Measurements from ENCODE around the gene TMEM87B. TPM values are rescaled to one million over a fixed set of nuclear protein-coding genes. Genes with fewer than 3 reads are reported as not detected.

TMEM87B gene
- total and polyA plus RNA-seq, 2 of the 8 experiments (the other 6 are each of a cell fraction or from before 2014, with no cell fraction given): 7.2 to 9.0 TPM

DNA sequence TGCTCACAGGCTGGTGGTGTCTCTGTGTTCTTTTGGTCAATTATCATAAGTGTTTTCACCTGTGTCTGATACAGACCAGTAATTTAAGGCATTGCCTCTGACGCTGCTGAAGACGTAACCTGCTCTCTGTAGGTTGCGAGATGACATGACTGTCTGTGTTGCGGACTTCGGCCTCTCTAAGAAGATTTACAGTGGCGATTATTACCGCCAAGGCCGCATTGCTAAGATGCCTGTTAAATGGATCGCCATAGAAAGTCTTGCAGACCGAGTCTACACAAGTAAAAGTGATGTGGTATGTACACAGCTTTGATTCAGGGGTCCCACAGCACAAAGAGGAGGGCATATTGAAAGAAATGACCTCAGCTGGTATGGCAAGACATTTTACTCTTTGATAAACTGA lies 33.8 kb upstream of the TMEM87B start:
- no peak overlapping the region for H4K91ac ChIP-seq (replicated peaks; ENCODE audit: insufficient read length, low read length)
- H4K8ac ChIP-seq (ENCODE audit: extremely low read depth, insufficient read depth, low read length): no peak overlapping the region
- H4K20me1 ChIP-seq (replicated peaks in 1 of 2; ENCODE audit: control insufficient read depth in 1 of 2, insufficient read depth in 2 of 2, low read length in 2 of 2): no peaks in the 10 kb centered on the region
- ChIA-PET POLR2A (ENCODE audit: partially characterized antibody) (no interaction called here), CTCF (ENCODE audit: partially characterized antibody) (interaction anchor here (0.9 to 3.4 kb wide), 6 partner anchors 10 to 120 kb away, joined by 5 to 28 read pairs (median 8); no protein-coding TSS in a partner anchor)
- TF ChIP-seq CHD2 (IDR thresholded peaks at IDR 0.05; ENCODE audit: low read length) (no peak), CTCF (IDR thresholded peaks at IDR 0.05; ENCODE audit: control extremely low read depth in 1 of 3, insufficient read depth in 1 of 3, low read depth in 1 of 3, low read length in 3 of 3) (no peak), PHF8 (conservative IDR thresholded peaks at IDR 0.05; ENCODE audit: low read depth, low read length) (no peak), E2F6 (IDR thresholded peaks at IDR 0.05) (no peak)
- H3K4me3 ChIP-seq (ENCODE audit: extremely low read depth in 1 of 4, insufficient read depth in 2 of 4, low read depth in 3 of 4, low read length in 4 of 4): no peak overlapping the region
- no peak overlapping the region for H4K5ac ChIP-seq (ENCODE audit: insufficient read length, low read depth, low read length)
- no peaks in the 10 kb centered on the region for H3K36me3 ChIP-seq (ENCODE audit: control insufficient read depth in 2 of 4, insufficient read depth in 4 of 4, low read length in 3 of 4)
- no peaks in the 10 kb centered on the region for H3K27me3 ChIP-seq (replicated peaks in 1 of 4; ENCODE audit: control insufficient read depth in 3 of 4, extremely low read depth in 1 of 4, insufficient read depth in 3 of 4, low read length in 3 of 4)
- no peak overlapping the region for H2AFZ ChIP-seq (ENCODE audit: low read length)
- H2BK15ac ChIP-seq (ENCODE audit: low read length): no peak overlapping the region
- H2BK12ac ChIP-seq (ENCODE audit: low read depth, low read length): no peak overlapping the region
- H3K79me2 ChIP-seq (ENCODE audit: control insufficient read depth in 1 of 2, insufficient read depth in 2 of 2, low read length in 2 of 2): no peaks in the 10 kb centered on the region
- no peaks in the 10 kb centered on the region for H3K79me1 ChIP-seq (ENCODE audit: low read depth, low read length)
- no peak overlapping the region for H2BK120ac ChIP-seq (replicated peaks; ENCODE audit: low read depth, low read length)
- no peak for FAIRE-seq
- no peak overlapping the region for H3K27ac ChIP-seq (ENCODE audit: low read depth, low read length)
- H3K9me3 ChIP-seq (ENCODE audit: insufficient read depth in 2 of 2, low read depth in 1 of 2, low read length in 1 of 2): no peaks in the 10 kb centered on the region
- no peak overlapping the region for H2BK20ac ChIP-seq (ENCODE audit: low read length)
- H3K23ac ChIP-seq (ENCODE audit: insufficient read length): no peak overlapping the region
- no peaks in the 10 kb centered on the region for H3K23me2 ChIP-seq (ENCODE audit: low read depth, low read length)
- no peak overlapping the region for H3K14ac ChIP-seq (ENCODE audit: insufficient read length)
- peak in 1 of 2 experiments; percentile 30 for DNase-seq (ENCODE audit: low read depth in 1 of 2, low spot score in 2 of 2)
- 83% methylated on average over 10 of the region's 10 CpGs; no CpG with 5 or more reads in 1 of the 2 experiments for WGBS, 2 experiments (ENCODE audit: extremely low coverage in 1 of 2, insufficient coverage in 1 of 2, insufficient read length in 1 of 2, insufficient replicate concordance in 2 of 2, low coverage in 1 of 2, low lambda C conversion rate in 2 of 2, missing lambda C conversion rate in 1 of 2)
- no peak overlapping the region for H3K9ac ChIP-seq (replicated peaks in 1 of 4; ENCODE audit: extremely low read depth in 1 of 4, low read depth in 3 of 4, low read length in 3 of 4)
- H3K4me1 ChIP-seq (replicated peaks in 1 of 4; ENCODE audit: control insufficient read depth in 3 of 4, insufficient read depth in 4 of 4, low read length in 3 of 4): no peaks in the 10 kb centered on the region
- H3K18ac ChIP-seq (ENCODE audit: extremely low read depth, low read length): no peak overlapping the region
- H3K4me2 ChIP-seq (ENCODE audit: insufficient read depth in 1 of 2, low read depth in 2 of 2, low read length in 2 of 2): no peak overlapping the region
- H3K56ac ChIP-seq (replicated peaks; ENCODE audit: insufficient read length, low read depth, low read length): no peak overlapping the region
- H3K4ac ChIP-seq (replicated peaks; ENCODE audit: insufficient read length, low read depth, low read length): no peak overlapping the region
- no peak overlapping the region for H2BK5ac ChIP-seq (ENCODE audit: low read depth, low read length)
- no peak overlapping the region for H2AK5ac ChIP-seq (ENCODE audit: low read depth, low read length)

All from H1 (cell line).